Aorta (tissue), 5 donors: Measurements from ENCODE around the gene BHLHE40. TPM values are rescaled to one million over a fixed set of nuclear protein-coding genes. Genes with fewer than 3 reads are reported as not detected.
"Not testable (repeated sequence)": the region's sequence is repeated elsewhere in the genome, so short reads cannot be mapped to it uniquely, and the experiment has no call there.

Source experiments
- ATAC-seq: fragments of 200-7000 bp; cut with Tn5 transposase; one replicate; pipeline ENCODE4 v1.9.1; 2022; ENCODE audit warnings: moderate library complexity; ENCODE audit not compliant: low FRiP score
- DNase-seq, 2 donors: peaks; one replicate each; pipeline ENCODE4 v3.0.0-alpha.2; 2020
- H3K27ac ChIP-seq, 2 donors: one replicate each; pipeline ENCODE4 v1.5.1; 2013; ENCODE audit warnings: low read length in 2 of 2, mild to moderate bottlenecking in 2 of 2, moderate library complexity in 2 of 2, control low read depth in 1 of 2, inconsistent platforms in 1 of 2, low read depth in 1 of 2
- H3K27me3 ChIP-seq, 2 donors: one replicate each; pipeline ENCODE4 v1.6.1; 2013; ENCODE audit warnings: control low read depth in 1 of 2, low read length in 1 of 2, mild to moderate bottlenecking in 1 of 2, moderate library complexity in 1 of 2; ENCODE audit not compliant: insufficient read depth in 2 of 2, control insufficient read depth in 1 of 2
- H3K36me3 ChIP-seq, 2 donors: one replicate each; pipeline ENCODE4 v1.6.1; 2013; ENCODE audit warnings: control low read depth in 1 of 2, low read length in 1 of 2, mild to moderate bottlenecking in 1 of 2; ENCODE audit not compliant: insufficient read depth in 2 of 2, control insufficient read depth in 1 of 2
- H3K4me1 ChIP-seq, 2 donors: one replicate each; pipeline ENCODE4 v1.6.1; 2013; ENCODE audit warnings: low read length in 2 of 2, control low read depth in 1 of 2, mild to moderate bottlenecking in 1 of 2, moderate library complexity in 1 of 2; ENCODE audit not compliant: insufficient read depth in 2 of 2, control insufficient read depth in 1 of 2
- H3K4me3 ChIP-seq, 2 donors: one replicate each; pipeline ENCODE4 v1.5.1; 2013; ENCODE audit warnings: low read length in 2 of 2, control low read depth in 1 of 2, mild to moderate bottlenecking in 1 of 2
- H3K9me3 ChIP-seq: one replicate; pipeline ENCODE4 v1.6.1; 2013; ENCODE audit warnings: mild to moderate bottlenecking, low read length; ENCODE audit not compliant: control insufficient read depth
- WGBS, 2 donors: extraction: QIAGEN DNeasy Blood & Tissue Kit; methylation state at CpG; one replicate each; pipeline ENCODE4 v1.1.7; 2013; 5-methylcytosine and 5-hydroxymethylcytosine counted together
- intact Hi-C, 2 donors: fragments of 100-400 bp; cut with DNase I; formaldehyde crosslinking; loops; one replicate each; pipeline versions ENCODE4 v1.14.2 to v1.15.0; 2022
- polyA plus RNA-seq, 2 donors: library from polyadenylated mRNA; stranded (reverse); fragments of 200-250 nt; gene quantifications; one replicate each; pipeline ENCODE4 v1.2.3, GENCODE V29; 2013
- total RNA-seq, 2 donors: library from RNA; stranded (reverse); fragmentation: NEBNext Ultra II Directional; extraction: Animal tissue kit (Norgen Biotek cat#: 25700); gene quantifications; one replicate each; pipeline ENCODE4 v1.2.1, GENCODE V29; 2021
- donor health status: healthy with polysubstance abuse.
- donor health status: Bipolar disorder and iron deficiency.
- donor health status: DM: no; HTN: no; CAD: no.
- donor health status: DM: no; HTN: no; CAD: no.
- donor health status: DM: yes; HTN: yes; CAD: no.

The BHLHE40 gene
- total and polyA plus RNA-seq, 4 donors = 15.2 to 181 (median 62.8) TPM

DNA sequence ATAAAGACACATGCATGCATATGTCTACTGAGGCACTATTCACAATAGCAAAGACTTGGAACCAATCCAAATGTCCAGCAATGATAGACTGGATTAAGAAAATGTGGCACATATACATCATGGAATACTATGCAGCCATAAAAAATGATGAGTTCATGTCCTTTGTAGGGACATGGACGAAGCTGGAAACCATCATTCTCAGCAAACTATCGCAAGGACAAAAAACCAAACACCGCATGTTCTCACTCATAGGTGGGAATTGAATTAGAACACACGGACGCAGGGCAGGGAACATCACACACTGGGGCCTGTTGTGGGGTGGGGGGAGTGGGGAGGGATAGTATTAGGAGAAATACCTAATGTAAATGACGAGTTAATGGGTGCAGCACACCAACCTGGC lies 7.8 kb upstream of the BHLHE40 start:
- H3K4me1 ChIP-seq, H3K27me3 ChIP-seq, intact Hi-C loops, H3K27ac ChIP-seq, H3K36me3 ChIP-seq, H3K4me3 ChIP-seq, H3K9me3 ChIP-seq, DNase-seq, ATAC-seq: not testable (repeated sequence)
- 97% methylated on average over 6 of the region's 6 CpGs for WGBS, 2 donors

DNA sequence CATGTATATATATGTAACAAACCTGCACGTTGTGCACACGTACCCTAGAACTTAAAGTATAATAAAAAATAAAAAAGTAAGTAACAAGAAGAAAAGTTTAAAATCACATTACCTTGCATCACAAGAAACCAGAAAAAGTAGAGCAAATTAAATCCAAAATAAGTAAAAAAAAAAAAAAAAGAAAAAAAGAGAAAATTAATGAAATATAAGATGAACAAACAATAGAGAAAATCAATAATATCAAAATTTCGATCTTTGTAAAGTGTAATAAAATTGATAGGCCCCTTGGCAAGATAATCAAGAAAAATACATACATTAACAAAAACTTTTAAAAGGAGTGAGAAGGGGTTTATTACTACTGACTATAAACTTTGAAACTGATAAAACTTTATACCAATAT lies 7.4 kb upstream of the BHLHE40 start:
- WGBS, 2 donors = 87 to 97% methylated on average over 3 of the region's 3 CpGs
- Histone ChIP-seq H3K9me3 (no peaks in the 10 kb centered on the region), H3K36me3 (no peaks in the 10 kb centered on the region), H3K27me3 (no peaks in the 10 kb centered on the region), H3K27ac (no peak overlapping the region), H3K4me3 (no peak overlapping the region), H3K4me1 (no peaks in the 10 kb centered on the region)
- intact Hi-C loops = no loop called here
- DNase-seq = no peak
- no peak for ATAC-seq

DNA sequence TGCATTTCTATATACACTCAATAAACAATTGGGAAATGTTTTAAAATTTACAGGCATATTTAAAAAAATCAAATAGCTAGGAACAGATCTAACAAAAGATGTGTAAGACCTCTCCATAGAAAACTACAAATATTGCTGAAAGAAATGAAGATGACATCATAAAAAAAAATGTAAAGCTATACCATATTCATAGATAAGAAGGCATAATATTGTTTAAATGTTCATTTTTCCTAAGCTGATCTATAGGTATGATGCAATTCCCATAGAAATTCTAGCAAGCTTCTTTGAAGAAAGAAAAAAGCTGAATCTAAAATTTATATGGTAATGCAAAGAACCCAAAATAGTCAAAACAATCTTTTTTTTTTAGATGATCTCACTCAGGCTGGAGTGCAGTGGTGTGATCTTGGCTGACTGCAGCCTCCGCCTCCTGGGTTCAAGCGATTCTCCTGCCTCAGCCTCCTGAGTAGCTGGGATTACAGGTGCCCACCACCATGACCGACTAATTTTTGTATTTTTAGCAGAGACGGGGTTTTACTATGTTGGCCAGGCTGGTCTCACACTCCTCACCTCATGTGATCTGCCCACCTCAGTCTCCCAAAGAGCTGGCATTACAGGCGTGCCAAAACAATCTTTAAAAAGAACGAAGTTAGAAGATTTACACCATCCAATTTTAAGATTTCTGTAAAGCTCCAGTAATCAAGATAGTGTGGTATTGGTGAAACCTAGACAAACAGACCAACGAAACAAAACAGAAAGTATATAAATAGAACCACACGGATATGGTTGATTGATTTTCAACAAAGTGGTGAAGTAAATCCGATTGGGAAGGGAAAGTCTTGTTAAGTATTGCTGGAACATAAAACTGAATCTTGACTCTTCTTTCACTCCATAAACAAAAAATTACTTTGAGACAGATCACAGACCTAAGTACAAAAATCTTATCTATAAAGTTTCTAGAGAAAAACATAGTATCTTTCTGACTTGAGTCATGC lies 6.3 kb upstream of the BHLHE40 start:
- Histone ChIP-seq H3K4me1 (no peaks in the 10 kb centered on the region), H3K4me3 (no peak overlapping the region), H3K27me3 (no peaks in the 10 kb centered on the region), H3K9me3 (no peaks in the 10 kb centered on the region), H3K36me3 (no peaks in the 10 kb centered on the region), H3K27ac (no peak overlapping the region)
- WGBS, 2 donors = 68 to 71% methylated on average over 9 of the region's 9 CpGs
- DNase-seq = no peak
- ATAC-seq = no peak
- intact Hi-C loops = no loop called here

DNA sequence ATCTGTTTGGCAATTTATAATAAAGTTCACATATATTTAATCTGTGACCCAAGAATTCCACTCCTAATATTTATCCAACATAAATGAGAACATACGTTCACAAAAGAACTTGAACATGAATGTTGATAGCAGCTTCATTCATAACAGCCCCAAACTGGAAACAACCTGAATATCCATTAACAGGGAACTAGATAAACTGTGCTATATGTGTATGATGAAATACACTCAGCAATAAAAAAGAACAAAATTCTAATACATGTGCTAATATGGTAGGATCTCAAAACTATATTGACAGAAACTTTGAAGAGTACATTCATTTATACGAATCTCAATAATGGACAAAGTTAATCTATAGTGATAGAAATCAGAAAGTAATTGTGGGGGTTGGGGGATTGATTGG lies 5.1 kb upstream of the BHLHE40 start:
- DNase-seq = no peak
- H3K9me3 ChIP-seq = no peaks in the 10 kb centered on the region
- H3K4me3 ChIP-seq = no peak overlapping the region
- ATAC-seq = no peak
- no peaks in the 10 kb centered on the region for H3K4me1 ChIP-seq
- intact Hi-C loops = no loop called here
- WGBS, 2 donors = 82 to 85% methylated on average over 2 of the region's 2 CpGs
- H3K36me3 ChIP-seq = no peaks in the 10 kb centered on the region
- no peak overlapping the region for H3K27ac ChIP-seq
- H3K27me3 ChIP-seq = no peaks in the 10 kb centered on the region

DNA sequence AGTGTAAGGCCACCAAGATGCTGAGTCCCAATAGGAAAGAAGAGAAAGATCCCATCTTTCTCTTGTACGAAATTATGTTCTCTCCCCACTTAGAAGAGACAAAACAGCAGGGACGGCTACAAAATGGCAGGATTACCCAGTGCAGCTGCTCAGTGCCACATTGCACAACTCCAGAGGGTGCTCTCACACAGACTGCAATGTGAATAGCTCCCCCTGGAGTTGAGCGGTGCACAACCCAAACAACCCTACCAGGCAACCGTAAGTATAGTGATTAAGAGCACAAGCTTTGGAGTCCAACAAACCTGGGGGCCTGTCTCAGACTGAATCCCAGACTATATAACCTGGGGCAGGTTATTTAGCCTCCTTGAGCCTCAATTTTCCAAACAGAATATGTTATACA lies 3.1 kb upstream of the BHLHE40 start:
- Histone ChIP-seq H3K4me1 (no peaks in the 10 kb centered on the region), H3K9me3 (no peaks in the 10 kb centered on the region), H3K27me3 (no peaks in the 10 kb centered on the region), H3K36me3 (no peaks in the 10 kb centered on the region), H3K27ac (no peak overlapping the region), H3K4me3 (no peak overlapping the region)
- WGBS, 2 donors = 85 to 88% methylated on average over 4 of the region's 4 CpGs
- intact Hi-C loops = loop anchor here (5.0 kb wide), 4 partner anchors 76 to 254 kb away; no protein-coding TSS in a partner anchor
- DNase-seq = peak in 1 of 2 donors; percentile 72
- ATAC-seq = no peak

DNA sequence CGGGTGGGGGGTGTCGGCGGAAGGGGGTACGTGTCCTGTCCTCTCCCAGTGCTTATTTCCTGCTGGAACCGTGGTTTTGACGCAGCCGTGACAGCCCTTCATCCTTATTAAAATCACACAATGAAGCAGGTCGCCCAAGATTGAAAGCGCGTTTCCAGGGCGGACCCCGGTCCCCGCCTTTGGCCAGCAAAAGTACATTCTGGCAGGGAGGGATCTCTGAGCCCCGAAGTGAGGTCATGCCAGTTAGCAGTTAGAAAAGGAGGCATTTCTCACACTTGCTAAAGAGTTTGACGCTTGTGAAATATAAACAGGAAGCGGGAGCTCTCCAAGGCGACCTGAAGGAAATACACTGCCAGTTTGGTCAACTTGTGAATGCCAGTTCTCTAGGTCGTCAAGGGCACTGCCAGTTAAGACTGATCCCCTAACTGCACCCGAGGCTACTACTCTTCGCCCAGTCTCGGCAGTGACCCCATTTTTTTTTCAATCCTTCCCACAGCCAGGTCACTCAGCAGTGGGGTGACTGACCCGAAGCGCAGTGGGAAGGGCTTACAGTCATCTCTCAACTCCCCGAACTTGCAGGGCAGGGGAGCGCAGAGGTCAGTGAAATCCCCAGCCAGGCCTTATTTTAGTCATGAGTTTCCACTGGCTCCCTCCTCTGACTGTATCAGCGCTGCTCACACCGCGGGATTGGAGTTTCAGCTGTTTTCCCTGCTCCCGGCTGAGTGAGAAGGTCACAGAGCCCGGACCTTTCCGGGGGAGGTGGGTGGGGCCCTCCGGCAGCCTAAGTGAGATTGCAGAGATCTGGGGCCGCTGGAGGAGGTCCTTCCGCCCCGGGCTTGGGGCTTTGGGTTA lies 2.0 kb upstream of the BHLHE40 start:
- WGBS, 2 donors = 35 to 36% methylated on average over 35 of the region's 35 CpGs
- H3K27ac ChIP-seq = peak overlapping the region; percentile 72 to 98
- H3K4me1 ChIP-seq = no peaks in the 10 kb centered on the region
- ATAC-seq (peak; percentile 61), DNase-seq (peak; percentile 92 to 94)
- no peaks in the 10 kb centered on the region for H3K27me3 ChIP-seq
- H3K4me3 ChIP-seq = peak overlapping the region in 1 of 2 donors; percentile 42
- H3K36me3 ChIP-seq = no peaks in the 10 kb centered on the region
- no peaks in the 10 kb centered on the region for H3K9me3 ChIP-seq
- intact Hi-C loops = loop anchor here (5.0 kb wide), 4 partner anchors 75 to 255 kb away; no protein-coding TSS in a partner anchor

DNA sequence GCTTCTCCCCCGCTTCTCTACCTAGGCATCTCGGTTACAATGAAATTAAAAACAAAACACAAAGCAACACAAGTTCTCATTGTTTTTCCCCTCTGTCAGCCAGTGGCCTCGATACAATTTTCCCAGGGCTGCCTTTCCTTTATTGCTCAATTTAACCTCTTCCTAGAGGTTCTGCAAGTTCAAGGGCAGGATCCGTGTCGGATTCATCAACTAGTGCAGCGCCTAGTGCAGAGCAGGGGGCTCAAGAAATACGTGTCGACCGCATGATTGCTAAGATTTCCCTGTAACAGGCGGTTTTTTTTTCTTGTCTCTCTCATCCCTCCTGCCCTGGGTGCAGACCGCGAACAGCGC lies 1.4 kb upstream of the BHLHE40 start:
- peak overlapping the region; percentile 42 for H3K4me3 ChIP-seq
- peak overlapping the region; percentile 72 to 98 for H3K27ac ChIP-seq
- H3K4me1 ChIP-seq = no peaks in the 10 kb centered on the region
- 0 to 1% methylated on average over 13 of the region's 13 CpGs for WGBS, 2 donors
- no peaks in the 10 kb centered on the region for H3K36me3 ChIP-seq
- no peak for DNase-seq
- intact Hi-C loops = loop anchor here (1.0 to 5.0 kb wide), 6 partner anchors 48 to 256 kb away; no protein-coding TSS in a partner anchor
- no peaks in the 10 kb centered on the region for H3K9me3 ChIP-seq
- no peak for ATAC-seq
- no peaks in the 10 kb centered on the region for H3K27me3 ChIP-seq

DNA sequence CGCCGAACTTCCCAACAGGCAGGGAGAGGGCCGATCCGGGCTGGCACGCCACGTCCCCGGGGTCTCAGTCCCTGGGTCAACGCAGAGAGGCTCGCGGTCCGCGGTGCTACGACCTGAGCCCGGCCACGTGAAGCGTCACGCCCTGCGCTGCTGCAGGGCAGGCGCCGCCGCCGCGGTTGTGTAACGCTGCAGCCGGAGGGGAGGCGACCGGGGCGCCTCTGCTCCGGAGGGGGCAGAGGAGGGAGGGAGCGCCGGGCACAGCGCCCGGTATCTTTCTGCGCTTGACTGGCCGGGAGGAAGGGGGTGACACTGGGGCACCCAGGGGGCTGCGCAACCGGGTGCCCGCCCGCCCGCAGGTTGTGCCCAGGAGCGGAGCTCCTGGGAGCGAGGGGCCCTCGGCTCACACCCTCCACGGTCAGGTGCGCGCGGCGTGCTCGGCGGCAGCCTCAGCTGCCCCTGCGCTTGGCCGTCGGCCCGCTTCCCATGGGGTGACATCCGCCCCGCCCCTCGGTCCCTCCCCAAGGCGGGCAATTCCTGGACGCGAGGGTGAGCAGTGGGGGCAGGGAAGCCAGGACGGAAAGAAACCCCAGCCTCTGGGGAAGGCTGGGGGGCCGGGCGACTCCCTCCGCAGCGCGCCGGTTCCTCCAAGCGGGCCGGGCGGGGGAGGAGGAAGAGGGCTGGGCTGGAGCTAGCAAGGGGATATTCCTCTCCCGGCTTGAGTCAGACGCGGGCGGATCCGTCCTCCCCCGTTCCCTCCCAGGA lies 852 bp upstream of the BHLHE40 start:
- WGBS, 2 donors = 0 to 1% methylated on average over 39 to 76 of the region's 76 CpGs
- H3K4me3 ChIP-seq = peak overlapping the region; percentile 42 to 50
- peak overlapping the region; percentile 87 to 98 for H3K27ac ChIP-seq
- ATAC-seq (peak; percentile 90), DNase-seq (peak; percentile 99 to 100)
- H3K27me3 ChIP-seq = no peaks in the 10 kb centered on the region
- no peaks in the 10 kb centered on the region for H3K9me3 ChIP-seq
- no peaks in the 10 kb centered on the region for H3K36me3 ChIP-seq
- H3K4me1 ChIP-seq = no peaks in the 10 kb centered on the region
- intact Hi-C loops = loop anchor here (1.0 to 5.0 kb wide), 6 partner anchors 48 to 256 kb away; no protein-coding TSS in a partner anchor
